VCaP (cell line): ENCODE data around the gene METTL13.
A peak's percentile ranks its signal among the peaks of the same experiment; 100 is the strongest.

Experiments used
- H3K27ac ChIP-seq: fragments of 450-650 bp; 2 replicates; pipeline ENCODE4 v1.5.1; 2017
- TF ChIP-seq, protein P1 (sequence below): fragments of 450-650 bp; conservative IDR thresholded peaks from 2 replicates; pipeline ENCODE4 v1.5.1; 2017; ENCODE audit warnings: mild to moderate bottlenecking, moderate library complexity

The METTL13 gene

GRCh38 chr1:171786534-171786933 is 5.1 kb downstream of the METTL13 start:
- TF ChIP-seq, protein P1, sequence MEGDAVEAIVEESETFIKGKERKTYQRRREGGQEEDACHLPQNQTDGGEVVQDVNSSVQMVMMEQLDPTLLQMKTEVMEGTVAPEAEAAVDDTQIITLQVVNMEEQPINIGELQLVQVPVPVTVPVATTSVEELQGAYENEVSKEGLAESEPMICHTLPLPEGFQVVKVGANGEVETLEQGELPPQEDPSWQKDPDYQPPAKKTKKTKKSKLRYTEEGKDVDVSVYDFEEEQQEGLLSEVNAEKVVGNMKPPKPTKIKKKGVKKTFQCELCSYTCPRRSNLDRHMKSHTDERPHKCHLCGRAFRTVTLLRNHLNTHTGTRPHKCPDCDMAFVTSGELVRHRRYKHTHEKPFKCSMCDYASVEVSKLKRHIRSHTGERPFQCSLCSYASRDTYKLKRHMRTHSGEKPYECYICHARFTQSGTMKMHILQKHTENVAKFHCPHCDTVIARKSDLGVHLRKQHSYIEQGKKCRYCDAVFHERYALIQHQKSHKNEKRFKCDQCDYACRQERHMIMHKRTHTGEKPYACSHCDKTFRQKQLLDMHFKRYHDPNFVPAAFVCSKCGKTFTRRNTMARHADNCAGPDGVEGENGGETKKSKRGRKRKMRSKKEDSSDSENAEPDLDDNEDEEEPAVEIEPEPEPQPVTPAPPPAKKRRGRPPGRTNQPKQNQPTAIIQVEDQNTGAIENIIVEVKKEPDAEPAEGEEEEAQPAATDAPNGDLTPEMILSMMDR: no peak

DNA sequence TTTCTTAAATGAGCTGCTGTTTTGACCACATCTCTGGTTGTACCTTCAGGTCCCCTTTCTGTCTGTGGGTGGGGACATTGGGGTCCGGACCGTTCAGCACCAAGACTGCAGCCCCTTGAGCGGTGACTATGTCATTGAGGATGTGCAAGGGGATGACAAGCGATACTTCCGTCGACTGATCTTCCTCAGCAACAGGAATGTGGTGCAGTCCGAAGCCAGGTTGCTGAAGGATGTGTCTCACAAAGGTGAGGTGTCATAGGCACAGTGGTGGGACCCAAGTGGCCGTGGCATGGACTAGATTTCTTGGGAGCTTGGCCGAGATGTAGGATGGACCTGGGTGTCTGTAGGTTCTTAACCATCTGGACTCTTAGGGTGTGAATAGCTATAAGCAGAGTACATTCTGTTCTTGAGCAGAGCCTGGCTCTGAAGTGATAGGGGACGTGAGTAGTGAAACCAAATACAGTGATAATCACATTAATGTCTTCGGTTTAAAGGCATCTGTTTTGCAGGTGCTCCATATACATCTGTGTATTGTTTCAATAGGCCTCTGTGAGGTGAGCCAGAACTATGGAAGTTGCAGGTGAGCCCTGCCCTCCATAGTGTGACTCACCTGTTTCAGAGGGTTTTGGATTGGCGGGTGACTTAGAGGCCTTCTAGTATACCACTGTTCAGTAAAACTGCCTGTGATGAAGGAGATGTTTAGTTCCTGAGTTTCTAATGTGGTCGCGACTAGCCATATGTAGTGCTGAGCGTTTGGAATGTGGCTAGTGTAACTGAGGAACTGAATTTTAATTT is 6.4 kb downstream of the METTL13 start:
- no peak overlapping the region for H3K27ac ChIP-seq
- TF ChIP-seq, protein P1: no peak

More at GRCh38 chr1:171786534-171786933, 5.1 kb downstream of the METTL13 start:
- H3K27ac ChIP-seq: no peak overlapping the region

GRCh38 chr1:171788696-171789095 is 7.2 kb downstream of the METTL13 start:
- TF ChIP-seq, protein P1: no peak
- H3K27ac ChIP-seq: 0 out of 2 replicates have a peak overlapping the region, but pooled peaks have one; percentile 4

GRCh38 chr1:171790318-171790717 is 8.9 kb downstream of the METTL13 start:
- TF ChIP-seq, protein P1: no peak

DNA sequence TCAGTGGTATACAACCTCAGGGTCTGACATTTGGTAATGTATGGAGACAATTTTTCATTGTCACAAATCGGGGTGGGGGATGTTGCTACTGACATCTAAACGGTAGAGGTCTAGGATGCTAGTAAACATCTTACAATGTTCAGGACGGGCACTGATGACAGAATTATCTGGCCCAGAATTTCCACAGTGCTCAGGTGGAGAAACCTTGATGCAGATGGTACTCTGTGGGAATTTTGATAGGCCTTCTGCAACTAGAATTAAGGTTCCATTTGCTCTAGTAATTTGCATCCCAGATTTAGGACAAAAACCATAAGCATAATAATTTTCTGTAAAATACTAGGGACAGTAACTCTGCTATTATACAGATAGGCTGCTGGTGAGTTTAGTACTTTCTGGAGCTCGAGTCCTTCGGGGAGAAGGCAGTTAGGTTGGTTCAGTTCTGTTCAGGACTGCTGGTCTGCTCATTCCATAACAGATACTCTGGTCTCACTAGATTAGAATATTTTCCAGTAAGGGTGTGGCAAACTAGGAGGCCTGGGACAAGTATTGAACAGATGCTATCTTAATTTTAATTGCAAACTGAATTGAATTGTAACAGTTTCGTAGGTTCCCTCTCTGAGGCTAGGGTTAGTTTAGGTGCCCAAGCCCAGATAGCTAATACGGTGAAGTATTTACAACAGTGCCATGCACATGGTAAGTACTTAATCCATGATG is 11.4 kb downstream of the METTL13 start:
- H3K27ac ChIP-seq: no peak overlapping the region
- TF ChIP-seq, protein P1: no peak

More at GRCh38 chr1:171790318-171790717, 8.9 kb downstream of the METTL13 start:
- H3K27ac ChIP-seq: no peak overlapping the region

DNA sequence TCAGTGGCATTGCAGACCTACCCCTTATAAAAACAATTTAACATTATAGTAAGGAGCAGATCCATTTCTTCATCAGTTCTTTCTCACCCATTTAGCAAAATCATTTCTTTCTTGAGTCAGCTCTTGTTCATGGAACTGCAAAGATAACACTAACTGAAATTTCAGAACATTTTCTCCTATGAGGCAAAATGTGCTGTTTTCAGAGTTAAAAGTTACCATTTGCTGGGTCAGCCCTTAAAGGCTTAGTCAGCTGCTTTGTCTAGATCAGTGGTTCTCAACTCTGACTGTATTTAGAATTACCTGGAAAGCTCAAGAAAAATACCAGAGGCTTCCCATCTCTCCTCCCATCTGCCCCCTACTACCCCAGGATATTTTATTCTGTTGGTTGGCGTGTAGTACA is 12.2 kb downstream of the METTL13 start:
- TF ChIP-seq, protein P1: no peak
- no peak overlapping the region for H3K27ac ChIP-seq

- TF ChIP-seq, protein P1: no peak
- H3K27ac ChIP-seq: no peak overlapping the region
Measured at GRCh38 chr1:171794085-171794484, 12.6 kb downstream of the METTL13 start.
